ENCODE results near the gene AMOTL1. TPM values are rescaled to one million over a fixed set of nuclear protein-coding genes. Genes with fewer than 3 reads are reported as not detected.

AMOTL1 gene
- total RNA-seq, 4 donors from 2014 or later = 47.2 to 91.6 (median 66.9) TPM

DNA sequence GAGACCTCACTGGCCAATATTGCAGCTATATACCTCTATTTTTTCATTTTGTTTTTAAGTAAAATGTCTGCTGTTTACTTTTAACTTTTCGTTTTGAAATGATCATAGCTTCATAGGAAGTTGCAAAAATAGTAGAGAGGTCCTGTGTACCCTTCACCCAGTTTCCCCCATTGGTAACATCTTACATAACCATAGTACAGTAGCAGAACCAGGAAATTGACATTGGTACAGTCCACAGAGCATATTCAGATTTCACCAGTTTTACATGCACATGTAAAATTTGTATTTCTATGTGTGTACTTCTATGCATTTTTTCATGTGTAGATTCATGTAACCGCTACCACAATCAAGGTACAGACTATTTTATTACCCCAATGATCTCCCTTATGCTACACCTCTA lies 3.8 kb downstream of the AMOTL1 start:
- Histone ChIP-seq H3K36me3 (no peaks in the 10 kb centered on the region), H3K27me3 (no peaks in the 10 kb centered on the region), H3K27ac (peak overlapping the region in 2 of 4 donors; percentile 97 to 99), H3K4me3 (peak overlapping the region in 1 of 4 donors; percentile 32), H3K4me1 (peaks cover 22 to 84% (median 45%) of the 10 kb centered on the region in 3 donors), H3K9me3 (no peaks in the 10 kb centered on the region)
- WGBS, 2 donors = 75 to 78% methylated on average over 2 of the region's 2 CpGs
- intact Hi-C loops (cut with DNase I) = no loop called here
- TF ChIP-seq, protein P1, sequence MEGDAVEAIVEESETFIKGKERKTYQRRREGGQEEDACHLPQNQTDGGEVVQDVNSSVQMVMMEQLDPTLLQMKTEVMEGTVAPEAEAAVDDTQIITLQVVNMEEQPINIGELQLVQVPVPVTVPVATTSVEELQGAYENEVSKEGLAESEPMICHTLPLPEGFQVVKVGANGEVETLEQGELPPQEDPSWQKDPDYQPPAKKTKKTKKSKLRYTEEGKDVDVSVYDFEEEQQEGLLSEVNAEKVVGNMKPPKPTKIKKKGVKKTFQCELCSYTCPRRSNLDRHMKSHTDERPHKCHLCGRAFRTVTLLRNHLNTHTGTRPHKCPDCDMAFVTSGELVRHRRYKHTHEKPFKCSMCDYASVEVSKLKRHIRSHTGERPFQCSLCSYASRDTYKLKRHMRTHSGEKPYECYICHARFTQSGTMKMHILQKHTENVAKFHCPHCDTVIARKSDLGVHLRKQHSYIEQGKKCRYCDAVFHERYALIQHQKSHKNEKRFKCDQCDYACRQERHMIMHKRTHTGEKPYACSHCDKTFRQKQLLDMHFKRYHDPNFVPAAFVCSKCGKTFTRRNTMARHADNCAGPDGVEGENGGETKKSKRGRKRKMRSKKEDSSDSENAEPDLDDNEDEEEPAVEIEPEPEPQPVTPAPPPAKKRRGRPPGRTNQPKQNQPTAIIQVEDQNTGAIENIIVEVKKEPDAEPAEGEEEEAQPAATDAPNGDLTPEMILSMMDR (IDR thresholded peaks at IDR 0.05) = no peak
- TF ChIP-seq POLR2A (IDR thresholded peaks at IDR 0.05) = no peak
- no peak for DNase-seq

GRCh38 chr11:94773842-94774241 lies 5.7 kb downstream of the AMOTL1 start:
- Histone ChIP-seq H3K4me3 (no peak overlapping the region), H3K27me3 (no peaks in the 10 kb centered on the region), H3K27ac (peak overlapping the region in 2 of 4 donors; percentile 38 to 76), H3K4me1 (peaks cover 25 to 87% (median 38%) of the 10 kb centered on the region in 3 donors), H3K9me3 (no peaks in the 10 kb centered on the region), H3K36me3 (no peaks in the 10 kb centered on the region)
- intact Hi-C loops (cut with DNase I) = no loop called here
- 89 to 91% methylated on average over 8 of the region's 8 CpGs for WGBS, 2 donors
- TF ChIP-seq, protein P1 (IDR thresholded peaks at IDR 0.05) = no peak
- no peak for TF ChIP-seq POLR2A (IDR thresholded peaks at IDR 0.05)
- DNase-seq = no peak

GRCh38 chr11:94774345-94774744 lies 6.2 kb downstream of the AMOTL1 start:
- no peaks in the 10 kb centered on the region for H3K27me3 ChIP-seq
- intact Hi-C loops (cut with DNase I) = no loop called here
- peaks cover 25 to 87% (median 38%) of the 10 kb centered on the region in 3 donors for H3K4me1 ChIP-seq
- no peak overlapping the region for H3K4me3 ChIP-seq
- 57 to 73% methylated on average over 3 of the region's 3 CpGs for WGBS, 2 donors
- TF ChIP-seq, protein P1 (IDR thresholded peaks at IDR 0.05) = no peak
- no peak for TF ChIP-seq POLR2A (IDR thresholded peaks at IDR 0.05)
- DNase-seq = no peak
- no peaks in the 10 kb centered on the region for H3K9me3 ChIP-seq
- H3K27ac ChIP-seq = peak overlapping the region in 2 of 4 donors; percentile 38 to 76
- no peaks in the 10 kb centered on the region for H3K36me3 ChIP-seq

- 63 to 76% methylated on average over 5 of the region's 5 CpGs for WGBS, 2 donors
- TF ChIP-seq, protein P1 (IDR thresholded peaks at IDR 0.05) = no peak
- no peak for TF ChIP-seq POLR2A (IDR thresholded peaks at IDR 0.05)
- Histone ChIP-seq H3K27ac (peak overlapping the region; percentile 21 to 81 (median 75)), H3K4me3 (no peak overlapping the region), H3K36me3 (no peaks in the 10 kb centered on the region), H3K4me1 (peaks cover 31 to 84% (median 39%) of the 10 kb centered on the region in 3 donors), H3K27me3 (no peaks in the 10 kb centered on the region), H3K9me3 (no peaks in the 10 kb centered on the region)
- intact Hi-C loops (cut with DNase I) = no loop called here
- no peak for DNase-seq
Observed at GRCh38 chr11:94775567-94776327, 7.6 kb downstream of the AMOTL1 start.

All from esophagus squamous epithelium (tissue), 5 donors.